ENCODE measurements around the gene TRIM41. TPM values are rescaled to one million over a fixed set of nuclear protein-coding genes. Genes with fewer than 3 reads are reported as not detected.

Gene TRIM41
- total RNA-seq, 2 experiments from 2014 or later = 27.0 to 30.7 TPM

- Mint-ChIP-seq H3K4me3 (peak overlapping the region; percentile 88), H3K27ac (peak overlapping the region; percentile 95), H3K9me3 (ENCODE audit: low read depth) (no peaks in the 10 kb centered on the region), H3K27me3 (no peaks in the 10 kb centered on the region), H3K4me1 (peaks cover 40% of the 10 kb centered on the region), H3K36me3 (ENCODE audit: low read depth) (peaks cover 14% of the 10 kb centered on the region)
- ChIA-PET POLR2A (no interaction called here), CTCF (interaction anchor here (1.1 kb wide), 1 partner anchor 19 kb away, joined by 6 read pairs; no protein-coding TSS in a partner anchor)
- DNase-seq (no peak), ATAC-seq (no peak)
- intact Hi-C loops (cut with DNase I, micrococcal nuclease) = no loop called here
Measured at GRCh38 chr5:181186986-181187499, 36.0 kb upstream of the TRIM41 start.

GRCh38 chr5:181187500-181188213 is 35.4 kb upstream of the TRIM41 start:
- ATAC-seq (no peak), DNase-seq (peak; percentile 87)
- H3K36me3 Mint-ChIP-seq (ENCODE audit: low read depth) = peaks cover 14% of the 10 kb centered on the region
- H3K27me3 Mint-ChIP-seq = no peaks in the 10 kb centered on the region
- CTCF ChIA-PET = interaction anchor here (1.0 to 7.6 kb wide), 4 partner anchors 15 to 20 kb away, joined by 3 to 63 read pairs (median 12); partner anchors contain the start of gene TRIM7
- intact Hi-C loops (cut with DNase I, micrococcal nuclease) = loop anchor here (1.0 to 2.0 kb wide), 7 partner anchors 14 to 377 kb away; partner anchors contain the start of gene TRIM52 (in 1 of the 2)
- H3K9me3 Mint-ChIP-seq (ENCODE audit: low read depth) = no peaks in the 10 kb centered on the region
- H3K27ac Mint-ChIP-seq = peak overlapping the region; percentile 95
- H3K4me3 Mint-ChIP-seq = peak overlapping the region; percentile 88
- POLR2A ChIA-PET = interaction anchor here (0.8 to 3.0 kb wide), 2 partner anchors 20 to 28 kb away, joined by 3 to 24 read pairs; no protein-coding TSS in a partner anchor
- peaks cover 42% of the 10 kb centered on the region for H3K4me1 Mint-ChIP-seq

DNA sequence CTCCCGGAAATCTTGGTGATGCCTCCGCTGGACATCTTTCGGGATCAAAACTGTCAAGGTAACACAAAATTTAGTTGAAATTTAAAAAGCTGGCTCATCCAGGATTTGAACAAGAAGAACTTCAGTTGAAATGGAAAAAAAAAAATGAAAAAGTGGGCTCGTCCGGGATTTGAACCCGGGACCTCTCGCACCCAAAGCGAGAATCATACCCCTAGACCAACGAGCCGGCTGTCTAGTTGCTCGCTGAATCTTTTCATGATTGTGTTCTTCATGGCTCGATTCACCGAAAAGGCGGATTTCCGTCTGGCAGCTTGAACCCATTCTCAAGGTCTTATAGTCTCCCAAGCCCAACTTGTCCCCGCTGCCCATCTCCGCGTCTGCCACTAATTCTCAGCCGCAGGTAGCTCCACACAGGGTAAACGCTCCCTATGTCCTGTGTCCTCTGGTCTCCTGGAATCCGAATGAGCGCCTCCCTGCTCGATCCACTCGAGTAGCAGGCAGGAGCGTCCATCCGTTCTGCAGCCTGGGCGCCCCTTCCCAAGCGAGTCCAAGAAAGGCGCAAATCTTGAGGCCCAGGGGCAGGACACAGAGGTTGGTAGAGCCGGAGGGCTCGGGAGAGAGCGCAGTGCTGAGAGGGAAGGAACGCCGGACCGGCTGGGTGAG is 34.2 kb upstream of the TRIM41 start:
- DNase-seq (peak; percentile 85), ATAC-seq (peak; percentile 0)
- Mint-ChIP-seq H3K4me3 (peak overlapping the region; percentile 88), H3K4me1 (peaks cover 46% of the 10 kb centered on the region), H3K27ac (peak overlapping the region; percentile 95), H3K9me3 (ENCODE audit: low read depth) (no peaks in the 10 kb centered on the region), H3K36me3 (ENCODE audit: low read depth) (peaks cover 14% of the 10 kb centered on the region), H3K27me3 (no peaks in the 10 kb centered on the region)
- ChIA-PET POLR2A (interaction anchor here (0.6 to 3.0 kb wide), 6 partner anchors 19 to 329 kb away, joined by 3 to 24 read pairs (median 6); partner anchors contain the start of gene TRIM41), CTCF (interaction anchor here (0.7 to 7.6 kb wide), 10 partner anchors 16 to 35 kb away, joined by 3 to 63 read pairs (median 4); partner anchors contain the start of gene TRIM7)
- intact Hi-C loops (cut with DNase I, micrococcal nuclease) = loop anchor here (1.0 to 2.0 kb wide), 9 partner anchors 16 to 379 kb away; partner anchors contain the start of genes TRIM41 (in 1 of the 2) and TRIM52 (in 1 of the 2)

- ChIA-PET CTCF (interaction anchor here (0.7 to 7.6 kb wide), 11 partner anchors 16 to 386 kb away, joined by 3 to 63 read pairs (median 4); partner anchors contain the start of gene TRIM7), POLR2A (interaction anchor here (0.6 to 3.0 kb wide), 8 partner anchors 16 to 71 kb away, joined by 3 to 24 read pairs (median 4); partner anchors contain the start of gene TRIM41)
- peaks cover 41% of the 10 kb centered on the region for H3K4me1 Mint-ChIP-seq
- no peaks in the 10 kb centered on the region for H3K9me3 Mint-ChIP-seq (ENCODE audit: low read depth)
- H3K36me3 Mint-ChIP-seq (ENCODE audit: low read depth) = peaks cover 14% of the 10 kb centered on the region
- H3K4me3 Mint-ChIP-seq = peak overlapping the region; percentile 88
- H3K27ac Mint-ChIP-seq = peak overlapping the region; percentile 95
- H3K27me3 Mint-ChIP-seq = no peaks in the 10 kb centered on the region
- ATAC-seq = peak; percentile 26
- intact Hi-C loops (cut with DNase I, micrococcal nuclease) = loop anchor here (1.0 to 2.0 kb wide), 5 partner anchors 17 to 55 kb away; partner anchors contain the start of gene TRIM41 (in 1 of the 2)
- peak; percentile 84 for DNase-seq
Measured at GRCh38 chr5:181189363-181189961, 33.6 kb upstream of the TRIM41 start.

DNA sequence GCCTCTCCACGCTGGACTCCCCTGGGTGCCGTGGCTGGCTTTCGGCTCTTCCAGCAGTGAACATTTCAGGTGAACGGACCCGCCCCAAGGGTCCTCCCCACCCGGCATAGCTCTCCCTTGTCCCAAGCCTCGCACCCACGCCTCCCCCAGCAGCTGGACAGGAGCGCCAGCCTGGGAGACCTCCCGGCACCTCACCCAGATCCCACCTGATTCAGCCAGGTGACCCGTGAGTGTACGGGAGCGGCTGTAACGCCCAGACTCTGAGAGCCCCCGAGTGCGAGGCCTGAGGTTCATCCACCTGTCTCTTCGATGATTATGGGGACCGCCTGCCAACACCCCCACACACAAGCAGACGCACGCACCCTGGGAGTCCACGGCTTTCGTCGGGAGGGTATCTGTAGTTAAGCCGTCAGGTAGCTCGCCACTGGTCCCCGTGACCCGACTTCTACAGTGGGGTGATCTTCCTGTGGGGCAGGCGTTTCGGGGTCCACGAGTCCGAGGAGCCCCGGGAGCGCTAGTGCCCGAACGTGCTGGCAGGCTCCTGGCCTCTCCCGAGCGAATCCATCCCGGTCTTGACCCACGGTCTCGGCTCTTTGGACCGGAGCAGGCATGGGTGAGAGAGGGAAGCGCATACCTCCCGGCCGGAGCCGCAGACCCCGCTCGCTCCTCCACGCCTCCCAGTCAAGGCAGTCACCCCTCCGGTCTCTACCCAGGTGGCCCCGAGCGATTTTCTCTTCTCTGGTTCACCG is 32.9 kb upstream of the TRIM41 start:
- H3K4me3 Mint-ChIP-seq = peak overlapping the region; percentile 88
- H3K27me3 Mint-ChIP-seq = no peaks in the 10 kb centered on the region
- peak overlapping the region; percentile 90 for H3K27ac Mint-ChIP-seq
- peaks cover 14% of the 10 kb centered on the region for H3K36me3 Mint-ChIP-seq (ENCODE audit: low read depth)
- peaks cover 36% of the 10 kb centered on the region for H3K4me1 Mint-ChIP-seq
- ChIA-PET CTCF (interaction anchor here (0.7 to 7.6 kb wide), 9 partner anchors 17 to 387 kb away, joined by 3 to 63 read pairs (median 4); partner anchors contain the start of gene TRIM7), POLR2A (interaction anchor here (0.9 to 3.0 kb wide), 7 partner anchors 17 to 70 kb away, joined by 3 to 24 read pairs (median 4); partner anchors contain the start of gene TRIM41)
- H3K9me3 Mint-ChIP-seq (ENCODE audit: low read depth) = no peaks in the 10 kb centered on the region
- DNase-seq = peak; percentile 66
- ATAC-seq = no peak
- intact Hi-C loops (cut with DNase I, micrococcal nuclease) = loop anchor here (1.0 to 2.0 kb wide), 5 partner anchors 17 to 55 kb away; partner anchors contain the start of gene TRIM41 (in 1 of the 2)

- H3K27ac Mint-ChIP-seq = peak overlapping the region; percentile 97
- peaks cover 14% of the 10 kb centered on the region for H3K36me3 Mint-ChIP-seq (ENCODE audit: low read depth)
- peaks cover 30% of the 10 kb centered on the region for H3K4me1 Mint-ChIP-seq
- peak overlapping the region; percentile 88 for H3K4me3 Mint-ChIP-seq
- POLR2A ChIA-PET = interaction anchor here (0.9 to 1.6 kb wide), 10 partner anchors 14 to 374 kb away, joined by 3 to 15 read pairs (median 4); partner anchors contain the start of genes TRIM52 and TRIM7
- DNase-seq = peak; percentile 75
- no peaks in the 10 kb centered on the region for H3K9me3 Mint-ChIP-seq (ENCODE audit: low read depth)
- intact Hi-C loops (cut with DNase I, micrococcal nuclease) = loop anchor here in 1 of 2 experiments (1.0 kb wide), 4 partner anchors 15 to 55 kb away; no protein-coding TSS in a partner anchor
- no peaks in the 10 kb centered on the region for H3K27me3 Mint-ChIP-seq
- CTCF ChIA-PET = interaction anchor here (0.7 to 7.6 kb wide), 9 partner anchors 11 to 70 kb away, joined by 3 to 63 read pairs (median 4); partner anchors contain the start of genes TRIM41, TRIM52 and TRIM7
- peak; percentile 8 for ATAC-seq
Measured at GRCh38 chr5:181190711-181191525, 32.2 kb upstream of the TRIM41 start.

DNA sequence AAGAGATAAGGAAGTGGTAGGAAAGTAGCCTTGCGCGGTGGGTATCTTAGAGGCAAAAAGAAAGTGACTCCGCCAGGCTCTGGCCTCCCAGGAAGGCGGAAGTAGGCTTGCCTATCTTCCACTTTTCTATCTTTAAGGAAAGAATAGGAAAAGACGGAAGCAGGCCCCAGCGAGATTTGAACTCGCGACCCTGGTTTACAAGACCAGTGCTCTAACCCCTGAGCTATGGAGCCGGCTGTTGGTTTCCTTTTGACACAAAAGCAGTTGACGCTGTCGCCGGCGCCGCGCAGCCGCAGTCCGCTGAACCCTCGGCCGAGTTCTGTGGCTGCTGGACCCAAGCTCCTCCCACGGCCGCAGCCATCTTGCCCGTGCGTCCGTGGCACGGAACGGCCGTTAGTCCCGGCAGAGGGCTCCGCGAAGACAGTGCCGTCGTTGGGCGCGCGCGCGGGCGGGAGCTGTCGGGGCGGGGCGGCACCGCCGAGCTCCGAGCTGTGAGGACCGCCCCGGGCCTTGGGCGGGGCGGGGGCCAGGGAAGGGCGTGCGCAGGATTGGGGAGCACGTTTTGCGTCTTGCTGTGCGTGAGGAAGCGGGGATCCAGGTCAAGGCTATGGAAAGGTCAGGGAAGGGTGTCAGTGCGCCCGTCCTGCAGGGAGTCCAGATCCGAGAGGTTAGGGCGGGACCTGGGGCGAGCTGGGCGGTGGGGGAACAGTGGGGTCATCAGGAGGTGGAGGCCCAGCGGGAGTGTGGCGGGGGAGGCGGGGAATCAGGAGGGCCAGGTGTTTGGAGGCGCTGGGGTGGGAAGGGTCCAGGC is 31.4 kb upstream of the TRIM41 start:
- DNase-seq (peak; percentile 96), ATAC-seq (peak; percentile 68)
- H3K36me3 Mint-ChIP-seq (ENCODE audit: low read depth) = peaks cover 14% of the 10 kb centered on the region
- H3K4me1 Mint-ChIP-seq = peaks cover 29% of the 10 kb centered on the region
- H3K9me3 Mint-ChIP-seq (ENCODE audit: low read depth) = no peaks in the 10 kb centered on the region
- H3K27me3 Mint-ChIP-seq = no peaks in the 10 kb centered on the region
- POLR2A ChIA-PET = interaction anchor here (0.9 to 1.6 kb wide), 7 partner anchors 13 to 375 kb away, joined by 3 to 15 read pairs (median 4); partner anchors contain the start of genes TRIM52 and TRIM7
- CTCF ChIA-PET = interaction anchor here (0.5 to 7.6 kb wide), 9 partner anchors 11 to 69 kb away, joined by 3 to 63 read pairs (median 4); partner anchors contain the start of genes TRIM41, TRIM52 and TRIM7
- intact Hi-C loops (cut with DNase I, micrococcal nuclease) = loop anchor here in 1 of 2 experiments (1.0 kb wide), 4 partner anchors 15 to 55 kb away; no protein-coding TSS in a partner anchor
- peak overlapping the region; percentile 97 for H3K27ac Mint-ChIP-seq
- peak overlapping the region; percentile 88 for H3K4me3 Mint-ChIP-seq

DNA sequence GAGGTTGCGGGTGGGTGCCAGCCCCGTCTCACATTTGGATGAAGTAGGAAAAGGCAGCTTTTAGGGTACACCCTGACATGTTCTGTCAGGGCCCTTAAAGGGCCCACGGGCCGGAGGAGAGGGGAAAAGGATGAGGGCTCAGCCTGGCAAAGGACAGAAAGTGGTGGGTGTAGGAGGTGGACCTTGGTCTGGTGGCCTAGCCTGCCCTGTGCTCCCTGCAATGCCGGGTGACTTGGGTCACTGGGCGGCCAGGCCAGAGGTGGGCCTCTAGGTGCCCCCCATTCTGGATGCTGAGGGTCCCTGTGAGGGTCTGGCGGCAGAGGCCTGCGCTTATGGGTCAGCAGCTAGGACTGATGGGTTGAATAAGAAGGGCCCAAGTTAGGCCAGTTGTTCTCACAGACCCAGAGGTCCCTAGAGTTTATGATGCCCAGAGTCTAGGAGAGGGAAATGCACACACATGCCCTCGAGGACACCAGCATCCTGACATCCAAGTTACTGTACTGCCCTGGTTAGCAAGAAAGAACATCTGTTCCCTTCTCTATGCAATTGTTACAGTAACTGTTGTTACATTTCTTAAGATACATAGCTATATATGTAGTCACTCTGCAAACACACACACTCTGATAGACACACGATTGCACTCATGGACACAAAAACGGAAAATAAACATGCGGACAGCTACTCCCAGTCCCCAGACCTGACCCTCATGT is 30.6 kb upstream of the TRIM41 start:
- H3K27me3 Mint-ChIP-seq = no peaks in the 10 kb centered on the region
- H3K36me3 Mint-ChIP-seq (ENCODE audit: low read depth) = peaks cover 14% of the 10 kb centered on the region
- ATAC-seq = no peak
- ChIA-PET POLR2A (interaction anchor here (1.0 to 1.6 kb wide), 6 partner anchors 11 to 68 kb away, joined by 3 to 15 read pairs (median 4); partner anchors contain the start of genes TRIM52 and TRIM7), CTCF (interaction anchor here (0.5 to 7.6 kb wide), 10 partner anchors 7 to 53 kb away, joined by 3 to 63 read pairs (median 3); partner anchors contain the start of genes TRIM41 and TRIM7)
- peak overlapping the region; percentile 88 for H3K4me3 Mint-ChIP-seq
- intact Hi-C loops (cut with DNase I, micrococcal nuclease) = no loop called here
- DNase-seq = no peak
- H3K27ac Mint-ChIP-seq = peak overlapping the region; percentile 90
- H3K4me1 Mint-ChIP-seq = peaks cover 27% of the 10 kb centered on the region
- no peaks in the 10 kb centered on the region for H3K9me3 Mint-ChIP-seq (ENCODE audit: low read depth)
